ENCODE data around the gene FOXRED1.

DNA sequence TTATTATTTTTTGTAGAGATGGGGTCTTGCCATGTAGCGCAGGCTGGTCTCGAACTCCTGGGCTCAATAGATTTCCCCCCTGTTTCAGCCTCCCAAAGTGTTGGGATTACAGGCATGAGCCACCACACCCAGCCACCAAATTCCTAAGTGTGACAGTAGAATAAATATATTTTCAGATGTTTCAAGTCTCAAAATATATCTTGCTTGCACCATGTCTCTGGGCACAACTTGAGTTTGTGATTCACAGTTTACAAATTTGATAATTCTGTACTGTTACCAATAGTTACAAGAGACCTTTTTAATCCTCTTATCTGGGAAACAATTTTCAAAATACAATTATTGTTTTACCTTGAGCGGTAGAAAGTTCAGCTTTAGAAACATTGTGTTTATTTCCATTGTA lies 54.0 kb downstream of the FOXRED1 start:
- TF ChIP-seq ELF4 (CRISPR knock-in tag; IDR thresholded peaks at IDR 0.05) = no peak
- no peak for TF ChIP-seq ZKSCAN1 (IDR thresholded peaks at IDR 0.05; ENCODE audit: low read depth, low read length)
- TF ChIP-seq, protein P1, sequence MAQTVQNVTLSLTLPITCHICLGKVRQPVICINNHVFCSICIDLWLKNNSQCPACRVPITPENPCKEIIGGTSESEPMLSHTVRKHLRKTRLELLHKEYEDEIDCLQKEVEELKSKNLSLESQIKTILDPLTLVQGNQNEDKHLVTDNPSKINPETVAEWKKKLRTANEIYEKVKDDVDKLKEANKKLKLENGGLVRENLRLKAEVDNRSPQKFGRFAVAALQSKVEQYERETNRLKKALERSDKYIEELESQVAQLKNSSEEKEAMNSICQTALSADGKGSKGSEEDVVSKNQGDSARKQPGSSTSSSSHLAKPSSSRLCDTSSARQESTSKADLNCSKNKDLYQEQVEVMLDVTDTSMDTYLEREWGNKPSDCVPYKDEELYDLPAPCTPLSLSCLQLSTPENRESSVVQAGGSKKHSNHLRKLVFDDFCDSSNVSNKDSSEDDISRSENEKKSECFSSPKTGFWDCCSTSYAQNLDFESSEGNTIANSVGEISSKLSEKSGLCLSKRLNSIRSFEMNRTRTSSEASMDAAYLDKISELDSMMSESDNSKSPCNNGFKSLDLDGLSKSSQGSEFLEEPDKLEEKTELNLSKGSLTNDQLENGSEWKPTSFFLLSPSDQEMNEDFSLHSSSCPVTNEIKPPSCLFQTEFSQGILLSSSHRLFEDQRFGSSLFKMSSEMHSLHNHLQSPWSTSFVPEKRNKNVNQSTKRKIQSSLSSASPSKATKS (CRISPR knock-in tag; IDR thresholded peaks at IDR 0.05) = no peak
- TF ChIP-seq, protein P2, sequence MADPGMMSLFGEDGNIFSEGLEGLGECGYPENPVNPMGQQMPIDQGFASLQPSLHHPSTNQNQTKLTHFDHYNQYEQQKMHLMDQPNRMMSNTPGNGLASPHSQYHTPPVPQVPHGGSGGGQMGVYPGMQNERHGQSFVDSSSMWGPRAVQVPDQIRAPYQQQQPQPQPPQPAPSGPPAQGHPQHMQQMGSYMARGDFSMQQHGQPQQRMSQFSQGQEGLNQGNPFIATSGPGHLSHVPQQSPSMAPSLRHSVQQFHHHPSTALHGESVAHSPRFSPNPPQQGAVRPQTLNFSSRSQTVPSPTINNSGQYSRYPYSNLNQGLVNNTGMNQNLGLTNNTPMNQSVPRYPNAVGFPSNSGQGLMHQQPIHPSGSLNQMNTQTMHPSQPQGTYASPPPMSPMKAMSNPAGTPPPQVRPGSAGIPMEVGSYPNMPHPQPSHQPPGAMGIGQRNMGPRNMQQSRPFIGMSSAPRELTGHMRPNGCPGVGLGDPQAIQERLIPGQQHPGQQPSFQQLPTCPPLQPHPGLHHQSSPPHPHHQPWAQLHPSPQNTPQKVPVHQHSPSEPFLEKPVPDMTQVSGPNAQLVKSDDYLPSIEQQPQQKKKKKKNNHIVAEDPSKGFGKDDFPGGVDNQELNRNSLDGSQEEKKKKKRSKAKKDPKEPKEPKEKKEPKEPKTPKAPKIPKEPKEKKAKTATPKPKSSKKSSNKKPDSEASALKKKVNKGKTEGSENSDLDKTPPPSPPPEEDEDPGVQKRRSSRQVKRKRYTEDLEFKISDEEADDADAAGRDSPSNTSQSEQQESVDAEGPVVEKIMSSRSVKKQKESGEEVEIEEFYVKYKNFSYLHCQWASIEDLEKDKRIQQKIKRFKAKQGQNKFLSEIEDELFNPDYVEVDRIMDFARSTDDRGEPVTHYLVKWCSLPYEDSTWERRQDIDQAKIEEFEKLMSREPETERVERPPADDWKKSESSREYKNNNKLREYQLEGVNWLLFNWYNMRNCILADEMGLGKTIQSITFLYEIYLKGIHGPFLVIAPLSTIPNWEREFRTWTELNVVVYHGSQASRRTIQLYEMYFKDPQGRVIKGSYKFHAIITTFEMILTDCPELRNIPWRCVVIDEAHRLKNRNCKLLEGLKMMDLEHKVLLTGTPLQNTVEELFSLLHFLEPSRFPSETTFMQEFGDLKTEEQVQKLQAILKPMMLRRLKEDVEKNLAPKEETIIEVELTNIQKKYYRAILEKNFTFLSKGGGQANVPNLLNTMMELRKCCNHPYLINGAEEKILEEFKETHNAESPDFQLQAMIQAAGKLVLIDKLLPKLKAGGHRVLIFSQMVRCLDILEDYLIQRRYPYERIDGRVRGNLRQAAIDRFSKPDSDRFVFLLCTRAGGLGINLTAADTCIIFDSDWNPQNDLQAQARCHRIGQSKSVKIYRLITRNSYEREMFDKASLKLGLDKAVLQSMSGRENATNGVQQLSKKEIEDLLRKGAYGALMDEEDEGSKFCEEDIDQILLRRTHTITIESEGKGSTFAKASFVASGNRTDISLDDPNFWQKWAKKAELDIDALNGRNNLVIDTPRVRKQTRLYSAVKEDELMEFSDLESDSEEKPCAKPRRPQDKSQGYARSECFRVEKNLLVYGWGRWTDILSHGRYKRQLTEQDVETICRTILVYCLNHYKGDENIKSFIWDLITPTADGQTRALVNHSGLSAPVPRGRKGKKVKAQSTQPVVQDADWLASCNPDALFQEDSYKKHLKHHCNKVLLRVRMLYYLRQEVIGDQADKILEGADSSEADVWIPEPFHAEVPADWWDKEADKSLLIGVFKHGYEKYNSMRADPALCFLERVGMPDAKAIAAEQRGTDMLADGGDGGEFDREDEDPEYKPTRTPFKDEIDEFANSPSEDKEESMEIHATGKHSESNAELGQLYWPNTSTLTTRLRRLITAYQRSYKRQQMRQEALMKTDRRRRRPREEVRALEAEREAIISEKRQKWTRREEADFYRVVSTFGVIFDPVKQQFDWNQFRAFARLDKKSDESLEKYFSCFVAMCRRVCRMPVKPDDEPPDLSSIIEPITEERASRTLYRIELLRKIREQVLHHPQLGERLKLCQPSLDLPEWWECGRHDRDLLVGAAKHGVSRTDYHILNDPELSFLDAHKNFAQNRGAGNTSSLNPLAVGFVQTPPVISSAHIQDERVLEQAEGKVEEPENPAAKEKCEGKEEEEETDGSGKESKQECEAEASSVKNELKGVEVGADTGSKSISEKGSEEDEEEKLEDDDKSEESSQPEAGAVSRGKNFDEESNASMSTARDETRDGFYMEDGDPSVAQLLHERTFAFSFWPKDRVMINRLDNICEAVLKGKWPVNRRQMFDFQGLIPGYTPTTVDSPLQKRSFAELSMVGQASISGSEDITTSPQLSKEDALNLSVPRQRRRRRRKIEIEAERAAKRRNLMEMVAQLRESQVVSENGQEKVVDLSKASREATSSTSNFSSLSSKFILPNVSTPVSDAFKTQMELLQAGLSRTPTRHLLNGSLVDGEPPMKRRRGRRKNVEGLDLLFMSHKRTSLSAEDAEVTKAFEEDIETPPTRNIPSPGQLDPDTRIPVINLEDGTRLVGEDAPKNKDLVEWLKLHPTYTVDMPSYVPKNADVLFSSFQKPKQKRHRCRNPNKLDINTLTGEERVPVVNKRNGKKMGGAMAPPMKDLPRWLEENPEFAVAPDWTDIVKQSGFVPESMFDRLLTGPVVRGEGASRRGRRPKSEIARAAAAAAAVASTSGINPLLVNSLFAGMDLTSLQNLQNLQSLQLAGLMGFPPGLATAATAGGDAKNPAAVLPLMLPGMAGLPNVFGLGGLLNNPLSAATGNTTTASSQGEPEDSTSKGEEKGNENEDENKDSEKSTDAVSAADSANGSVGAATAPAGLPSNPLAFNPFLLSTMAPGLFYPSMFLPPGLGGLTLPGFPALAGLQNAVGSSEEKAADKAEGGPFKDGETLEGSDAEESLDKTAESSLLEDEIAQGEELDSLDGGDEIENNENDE (IDR thresholded peaks at IDR 0.05; ENCODE audit: low read depth, low read length) = no peak
- TF ChIP-seq ZBTB17 (CRISPR knock-in tag; IDR thresholded peaks at IDR 0.05) = no peak
- no peak for TF ChIP-seq RAD21 (CRISPR knock-in tag; conservative IDR thresholded peaks at IDR 0.05 in 1 of 2, IDR thresholded peaks at IDR 0.05 in 1 of 2)
- TF ChIP-seq, protein P3, sequence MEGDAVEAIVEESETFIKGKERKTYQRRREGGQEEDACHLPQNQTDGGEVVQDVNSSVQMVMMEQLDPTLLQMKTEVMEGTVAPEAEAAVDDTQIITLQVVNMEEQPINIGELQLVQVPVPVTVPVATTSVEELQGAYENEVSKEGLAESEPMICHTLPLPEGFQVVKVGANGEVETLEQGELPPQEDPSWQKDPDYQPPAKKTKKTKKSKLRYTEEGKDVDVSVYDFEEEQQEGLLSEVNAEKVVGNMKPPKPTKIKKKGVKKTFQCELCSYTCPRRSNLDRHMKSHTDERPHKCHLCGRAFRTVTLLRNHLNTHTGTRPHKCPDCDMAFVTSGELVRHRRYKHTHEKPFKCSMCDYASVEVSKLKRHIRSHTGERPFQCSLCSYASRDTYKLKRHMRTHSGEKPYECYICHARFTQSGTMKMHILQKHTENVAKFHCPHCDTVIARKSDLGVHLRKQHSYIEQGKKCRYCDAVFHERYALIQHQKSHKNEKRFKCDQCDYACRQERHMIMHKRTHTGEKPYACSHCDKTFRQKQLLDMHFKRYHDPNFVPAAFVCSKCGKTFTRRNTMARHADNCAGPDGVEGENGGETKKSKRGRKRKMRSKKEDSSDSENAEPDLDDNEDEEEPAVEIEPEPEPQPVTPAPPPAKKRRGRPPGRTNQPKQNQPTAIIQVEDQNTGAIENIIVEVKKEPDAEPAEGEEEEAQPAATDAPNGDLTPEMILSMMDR (IDR thresholded peaks at IDR 0.05 in 2 of 3, conservative IDR thresholded peaks at IDR 0.05 in 1 of 3; ENCODE audit: insufficient read depth in 2 of 3, low read depth in 1 of 3, low read length in 3 of 3) = no peak
- TF ChIP-seq, protein P4, sequence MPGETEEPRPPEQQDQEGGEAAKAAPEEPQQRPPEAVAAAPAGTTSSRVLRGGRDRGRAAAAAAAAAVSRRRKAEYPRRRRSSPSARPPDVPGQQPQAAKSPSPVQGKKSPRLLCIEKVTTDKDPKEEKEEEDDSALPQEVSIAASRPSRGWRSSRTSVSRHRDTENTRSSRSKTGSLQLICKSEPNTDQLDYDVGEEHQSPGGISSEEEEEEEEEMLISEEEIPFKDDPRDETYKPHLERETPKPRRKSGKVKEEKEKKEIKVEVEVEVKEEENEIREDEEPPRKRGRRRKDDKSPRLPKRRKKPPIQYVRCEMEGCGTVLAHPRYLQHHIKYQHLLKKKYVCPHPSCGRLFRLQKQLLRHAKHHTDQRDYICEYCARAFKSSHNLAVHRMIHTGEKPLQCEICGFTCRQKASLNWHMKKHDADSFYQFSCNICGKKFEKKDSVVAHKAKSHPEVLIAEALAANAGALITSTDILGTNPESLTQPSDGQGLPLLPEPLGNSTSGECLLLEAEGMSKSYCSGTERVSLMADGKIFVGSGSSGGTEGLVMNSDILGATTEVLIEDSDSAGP (CRISPR knock-in tag; IDR thresholded peaks at IDR 0.05) = no peak
- TF ChIP-seq, protein P5, sequence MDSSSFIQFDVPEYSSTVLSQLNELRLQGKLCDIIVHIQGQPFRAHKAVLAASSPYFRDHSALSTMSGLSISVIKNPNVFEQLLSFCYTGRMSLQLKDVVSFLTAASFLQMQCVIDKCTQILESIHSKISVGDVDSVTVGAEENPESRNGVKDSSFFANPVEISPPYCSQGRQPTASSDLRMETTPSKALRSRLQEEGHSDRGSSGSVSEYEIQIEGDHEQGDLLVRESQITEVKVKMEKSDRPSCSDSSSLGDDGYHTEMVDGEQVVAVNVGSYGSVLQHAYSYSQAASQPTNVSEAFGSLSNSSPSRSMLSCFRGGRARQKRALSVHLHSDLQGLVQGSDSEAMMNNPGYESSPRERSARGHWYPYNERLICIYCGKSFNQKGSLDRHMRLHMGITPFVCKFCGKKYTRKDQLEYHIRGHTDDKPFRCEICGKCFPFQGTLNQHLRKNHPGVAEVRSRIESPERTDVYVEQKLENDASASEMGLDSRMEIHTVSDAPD (CRISPR knock-in tag; IDR thresholded peaks at IDR 0.05) = no peak

Data from K562 (cell line).